PC-9 (cell line): Measurements from ENCODE around the gene ABCB1.

Experiments used
- EZH2 ChIP-seq: fragments of 200-600 bp; sonication (generic); IDR thresholded peaks from 2 replicates; pipeline ENCODE4 v1.8.0; 2017; ENCODE audit warnings: antibody characterized with exemption, low read depth
- TF ChIP-seq, protein P1 (sequence below): fragments of 200-600 bp; sonication (generic); conservative IDR thresholded peaks from 2 replicates; pipeline ENCODE4 v1.6.1; 2017; ENCODE audit warnings: mixed run types, antibody characterized with exemption, mild to moderate bottlenecking, moderate library complexity

DNA sequence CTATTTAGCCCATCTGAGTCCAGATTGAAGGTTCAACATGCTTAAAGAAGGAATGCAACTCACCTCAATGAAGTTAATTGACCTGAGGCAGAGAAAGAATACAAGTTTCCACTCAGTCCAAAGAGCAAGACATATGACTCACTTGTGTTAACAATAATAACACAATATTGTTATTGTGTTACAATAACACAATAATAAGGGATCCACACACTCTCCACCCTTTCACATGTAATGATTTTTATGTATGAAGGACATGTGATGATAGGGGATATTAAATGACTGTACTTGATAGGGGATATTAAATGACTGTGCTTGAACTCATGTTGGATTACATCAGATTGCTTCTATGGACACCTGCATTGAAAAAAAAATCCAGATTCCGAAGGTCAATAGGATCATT lies 3.6 kb upstream of the ABCB1 start:
- TF ChIP-seq, protein P1, sequence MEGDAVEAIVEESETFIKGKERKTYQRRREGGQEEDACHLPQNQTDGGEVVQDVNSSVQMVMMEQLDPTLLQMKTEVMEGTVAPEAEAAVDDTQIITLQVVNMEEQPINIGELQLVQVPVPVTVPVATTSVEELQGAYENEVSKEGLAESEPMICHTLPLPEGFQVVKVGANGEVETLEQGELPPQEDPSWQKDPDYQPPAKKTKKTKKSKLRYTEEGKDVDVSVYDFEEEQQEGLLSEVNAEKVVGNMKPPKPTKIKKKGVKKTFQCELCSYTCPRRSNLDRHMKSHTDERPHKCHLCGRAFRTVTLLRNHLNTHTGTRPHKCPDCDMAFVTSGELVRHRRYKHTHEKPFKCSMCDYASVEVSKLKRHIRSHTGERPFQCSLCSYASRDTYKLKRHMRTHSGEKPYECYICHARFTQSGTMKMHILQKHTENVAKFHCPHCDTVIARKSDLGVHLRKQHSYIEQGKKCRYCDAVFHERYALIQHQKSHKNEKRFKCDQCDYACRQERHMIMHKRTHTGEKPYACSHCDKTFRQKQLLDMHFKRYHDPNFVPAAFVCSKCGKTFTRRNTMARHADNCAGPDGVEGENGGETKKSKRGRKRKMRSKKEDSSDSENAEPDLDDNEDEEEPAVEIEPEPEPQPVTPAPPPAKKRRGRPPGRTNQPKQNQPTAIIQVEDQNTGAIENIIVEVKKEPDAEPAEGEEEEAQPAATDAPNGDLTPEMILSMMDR, result no peak
- TF ChIP-seq EZH2, result no peak
